Measurements from ENCODE around the gene KLHDC10. TPM values are rescaled to one million over a fixed set of nuclear protein-coding genes. Genes with fewer than 3 reads are reported as not detected.

KLHDC10 gene
- total RNA-seq, 2 experiments from 2014 or later: 7.0 to 8.8 TPM

DNA sequence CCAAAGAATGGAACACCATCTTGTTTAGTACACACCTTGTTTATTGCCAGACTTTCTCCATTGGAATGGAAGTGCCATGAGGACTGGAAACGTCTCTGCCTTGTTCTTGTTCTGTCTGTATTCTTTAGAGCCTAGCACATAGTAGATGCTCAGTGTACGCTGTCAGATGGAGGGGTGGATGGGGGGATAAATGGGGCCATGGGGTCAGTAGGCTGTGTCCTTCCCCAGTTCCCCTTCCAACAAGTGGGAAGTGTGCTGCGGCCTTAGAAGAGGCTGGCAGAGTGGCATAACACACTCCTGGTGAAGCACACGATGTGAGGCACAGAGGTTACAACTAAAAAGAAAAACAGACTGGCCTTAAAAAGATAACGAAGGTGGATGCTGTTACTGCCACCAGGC is 73.0 kb downstream of the KLHDC10 start:
- Mint-ChIP-seq H3K27ac (peak overlapping the region; percentile 44), H3K36me3 (ENCODE audit: low read depth) (peaks cover 6% of the 10 kb centered on the region), H3K9me3 (no peaks in the 10 kb centered on the region), H3K27me3 (no peaks in the 10 kb centered on the region), H3K4me3 (peak overlapping the region; percentile 42), H3K4me1 (ENCODE audit: low read depth) (peaks cover 22% of the 10 kb centered on the region)
- POLR2A ChIA-PET: no interaction called here
- ATAC-seq (ENCODE audit: poor library complexity) (no peak), DNase-seq (no peak)
- no peaks in the 10 kb centered on the region for H3K9me3 ChIP-seq (ENCODE audit: control insufficient read depth in 1 of 2, insufficient read depth in 1 of 2, low read length in 2 of 2)
- no peaks in the 10 kb centered on the region for H3K27me3 ChIP-seq (ENCODE audit: control insufficient read depth in 1 of 2, insufficient read depth in 2 of 2, low read length in 2 of 2)
- H3K4me1 ChIP-seq (ENCODE audit: insufficient read depth, low read length): peaks cover 21% of the 10 kb centered on the region
- CTCF ChIA-PET: no interaction called here
- H3K27ac ChIP-seq (ENCODE audit: low read depth in 1 of 2, low read length in 2 of 2): no peak overlapping the region
- H3K4me3 ChIP-seq (ENCODE audit: low read length): no peak overlapping the region
- TF ChIP-seq, protein P1, sequence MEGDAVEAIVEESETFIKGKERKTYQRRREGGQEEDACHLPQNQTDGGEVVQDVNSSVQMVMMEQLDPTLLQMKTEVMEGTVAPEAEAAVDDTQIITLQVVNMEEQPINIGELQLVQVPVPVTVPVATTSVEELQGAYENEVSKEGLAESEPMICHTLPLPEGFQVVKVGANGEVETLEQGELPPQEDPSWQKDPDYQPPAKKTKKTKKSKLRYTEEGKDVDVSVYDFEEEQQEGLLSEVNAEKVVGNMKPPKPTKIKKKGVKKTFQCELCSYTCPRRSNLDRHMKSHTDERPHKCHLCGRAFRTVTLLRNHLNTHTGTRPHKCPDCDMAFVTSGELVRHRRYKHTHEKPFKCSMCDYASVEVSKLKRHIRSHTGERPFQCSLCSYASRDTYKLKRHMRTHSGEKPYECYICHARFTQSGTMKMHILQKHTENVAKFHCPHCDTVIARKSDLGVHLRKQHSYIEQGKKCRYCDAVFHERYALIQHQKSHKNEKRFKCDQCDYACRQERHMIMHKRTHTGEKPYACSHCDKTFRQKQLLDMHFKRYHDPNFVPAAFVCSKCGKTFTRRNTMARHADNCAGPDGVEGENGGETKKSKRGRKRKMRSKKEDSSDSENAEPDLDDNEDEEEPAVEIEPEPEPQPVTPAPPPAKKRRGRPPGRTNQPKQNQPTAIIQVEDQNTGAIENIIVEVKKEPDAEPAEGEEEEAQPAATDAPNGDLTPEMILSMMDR (IDR thresholded peaks at IDR 0.05): no peak
- intact Hi-C loops (cut with DNase I, micrococcal nuclease): no loop called here
- peaks cover 2% of the 10 kb centered on the region for H3K36me3 ChIP-seq (ENCODE audit: insufficient read depth, low read length)

- peaks cover 21% of the 10 kb centered on the region for H3K4me1 ChIP-seq (ENCODE audit: insufficient read depth, low read length)
- no peaks in the 10 kb centered on the region for H3K9me3 Mint-ChIP-seq
- no peak overlapping the region for H3K27ac ChIP-seq (ENCODE audit: low read depth in 1 of 2, low read length in 2 of 2)
- no peak overlapping the region for H3K4me3 ChIP-seq (ENCODE audit: low read length)
- CTCF ChIA-PET: no interaction called here
- H3K36me3 ChIP-seq (ENCODE audit: insufficient read depth, low read length): peaks cover 2% of the 10 kb centered on the region
- TF ChIP-seq, protein P1 (IDR thresholded peaks at IDR 0.05): no peak
- POLR2A ChIA-PET: no interaction called here
- no peak overlapping the region for H3K27ac Mint-ChIP-seq
- H3K4me3 Mint-ChIP-seq: no peak overlapping the region
- H3K27me3 Mint-ChIP-seq: no peaks in the 10 kb centered on the region
- peaks cover 22% of the 10 kb centered on the region for H3K4me1 Mint-ChIP-seq (ENCODE audit: low read depth)
- intact Hi-C loops (cut with DNase I, micrococcal nuclease): no loop called here
- DNase-seq (no peak), ATAC-seq (ENCODE audit: poor library complexity) (no peak)
- peaks cover 5% of the 10 kb centered on the region for H3K36me3 Mint-ChIP-seq (ENCODE audit: low read depth)
- H3K9me3 ChIP-seq (ENCODE audit: control insufficient read depth in 1 of 2, insufficient read depth in 1 of 2, low read length in 2 of 2): no peaks in the 10 kb centered on the region
- no peaks in the 10 kb centered on the region for H3K27me3 ChIP-seq (ENCODE audit: control insufficient read depth in 1 of 2, insufficient read depth in 2 of 2, low read length in 2 of 2)
Observed at GRCh38 chr7:130143986-130144311, 73.6 kb downstream of the KLHDC10 start.

GRCh38 chr7:130144312-130145171 is 74.2 kb downstream of the KLHDC10 start:
- DNase-seq (no peak), ATAC-seq (ENCODE audit: poor library complexity) (no peak)
- TF ChIP-seq, protein P1 (IDR thresholded peaks at IDR 0.05): no peak
- Histone ChIP-seq H3K27me3 (ENCODE audit: control insufficient read depth in 1 of 2, insufficient read depth in 2 of 2, low read length in 2 of 2) (no peaks in the 10 kb centered on the region), H3K4me3 (ENCODE audit: low read length) (no peak overlapping the region), H3K36me3 (ENCODE audit: insufficient read depth, low read length) (peaks cover 2% of the 10 kb centered on the region), H3K4me1 (ENCODE audit: insufficient read depth, low read length) (peaks cover 21% of the 10 kb centered on the region), H3K9me3 (ENCODE audit: control insufficient read depth in 1 of 2, insufficient read depth in 1 of 2, low read length in 2 of 2) (no peaks in the 10 kb centered on the region), H3K27ac (ENCODE audit: low read depth in 1 of 2, low read length in 2 of 2) (no peak overlapping the region)
- Mint-ChIP-seq H3K27me3 (no peaks in the 10 kb centered on the region), H3K4me1 (ENCODE audit: low read depth) (peaks cover 17% of the 10 kb centered on the region), H3K36me3 (ENCODE audit: low read depth) (no peaks in the 10 kb centered on the region), H3K27ac (peak overlapping the region; percentile 17), H3K9me3 (no peaks in the 10 kb centered on the region), H3K4me3 (no peak overlapping the region)
- intact Hi-C loops (cut with DNase I, micrococcal nuclease): no loop called here
- ChIA-PET CTCF (no interaction called here), POLR2A (no interaction called here)
